ENCODE data around the gene EXOSC5.
A peak's percentile ranks its signal among the peaks of the same experiment; 100 is the strongest.
"Not testable (repeated sequence)": the region's sequence is repeated elsewhere in the genome, so short reads cannot be mapped to it uniquely, and the experiment has no call there.

The EXOSC5 gene

GRCh38 chr19:41366089-41366488 lies 31.1 kb downstream of the EXOSC5 start:
- no peak for DNase-seq (ENCODE audit: low read depth in 2 of 2)

DNA sequence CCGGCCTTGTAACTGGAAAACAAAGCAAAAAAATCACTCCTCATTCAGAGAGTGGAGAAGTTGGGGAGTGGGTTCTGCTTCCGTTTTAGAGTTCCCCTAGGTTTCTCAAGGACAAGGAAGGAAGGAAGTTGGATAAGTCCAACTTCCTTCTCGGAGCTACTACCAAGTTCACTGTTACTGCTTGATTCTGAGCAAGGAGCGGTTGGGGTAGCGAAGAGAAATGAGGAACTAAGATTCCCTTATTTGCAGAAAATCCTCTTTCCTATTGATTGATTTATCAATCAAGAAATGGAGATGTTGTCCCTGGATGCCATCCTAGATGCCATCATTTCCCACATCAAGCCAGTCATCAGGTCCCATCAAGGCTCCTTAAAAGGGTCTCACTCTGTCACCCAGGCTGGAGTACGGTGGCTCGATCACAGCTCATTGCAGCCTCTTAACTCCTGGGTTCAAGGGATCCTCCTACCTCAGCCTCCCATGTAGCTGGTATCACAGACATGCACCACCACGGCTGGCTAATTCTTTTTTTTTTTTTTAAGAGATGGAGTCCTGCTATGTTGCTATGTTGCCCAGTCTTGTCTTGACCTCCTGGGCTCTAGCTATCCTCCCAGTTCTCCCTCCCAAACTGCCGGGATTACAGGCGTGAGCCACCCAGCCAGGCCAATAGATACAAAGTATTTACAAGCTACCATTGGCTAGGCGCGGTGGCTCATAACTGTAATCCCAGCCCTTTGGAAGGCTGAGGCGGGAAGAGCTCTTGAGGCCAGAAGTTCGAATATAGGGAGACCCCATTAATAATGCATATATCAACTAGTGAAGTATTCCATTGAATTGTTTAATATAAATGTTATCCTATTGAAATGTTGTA lies 32.4 kb downstream of the EXOSC5 start:
- no peak for DNase-seq (ENCODE audit: low read depth in 2 of 2)

DNA sequence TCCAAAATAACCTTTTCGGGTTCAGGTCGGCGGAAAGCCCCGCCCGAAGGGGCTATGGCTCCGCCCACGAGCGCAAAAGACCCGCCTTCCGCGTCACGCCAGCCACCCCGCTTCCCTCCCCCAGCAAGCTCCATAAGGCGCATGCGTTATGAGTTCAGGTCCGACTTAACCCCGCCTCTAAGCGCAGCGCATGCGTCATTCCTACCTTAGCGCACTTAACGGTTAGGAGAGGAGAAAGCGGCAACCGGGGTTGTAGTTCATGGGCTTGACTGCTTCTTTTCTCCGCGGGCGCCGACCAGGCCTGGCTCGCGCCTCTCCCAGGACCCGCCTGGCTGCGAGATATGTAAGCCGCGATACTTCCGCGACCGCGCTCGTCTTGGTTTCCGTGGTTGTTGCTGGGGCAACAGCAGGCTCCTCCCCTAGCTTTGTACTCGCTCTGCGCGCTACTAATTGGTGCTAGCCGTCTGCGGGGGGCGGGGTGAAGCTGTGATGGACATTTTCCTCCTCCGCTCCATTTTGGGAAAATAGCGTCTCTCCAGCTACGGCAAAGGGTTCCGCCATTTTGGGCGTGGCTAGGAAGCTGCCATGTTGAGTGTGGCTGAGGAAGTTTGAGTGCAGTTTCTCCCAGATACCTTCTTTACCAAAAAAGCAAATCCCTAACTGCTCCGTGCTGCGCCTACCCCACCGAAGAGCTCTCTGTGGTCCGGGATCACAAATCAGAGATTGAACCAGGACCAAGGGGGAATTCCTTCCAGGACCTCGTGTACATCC lies 33.2 kb downstream of the EXOSC5 start, which contains the start of gene B9D2:
TSS of gene B9D2 (minus strand) at position 397 of the 771 bp plus-strand sequence. CDS start 630 bp downstream, outside the sequence.
- DNase-seq (ENCODE audit: low read depth in 2 of 2) = peak; percentile 92 to 97

DNA sequence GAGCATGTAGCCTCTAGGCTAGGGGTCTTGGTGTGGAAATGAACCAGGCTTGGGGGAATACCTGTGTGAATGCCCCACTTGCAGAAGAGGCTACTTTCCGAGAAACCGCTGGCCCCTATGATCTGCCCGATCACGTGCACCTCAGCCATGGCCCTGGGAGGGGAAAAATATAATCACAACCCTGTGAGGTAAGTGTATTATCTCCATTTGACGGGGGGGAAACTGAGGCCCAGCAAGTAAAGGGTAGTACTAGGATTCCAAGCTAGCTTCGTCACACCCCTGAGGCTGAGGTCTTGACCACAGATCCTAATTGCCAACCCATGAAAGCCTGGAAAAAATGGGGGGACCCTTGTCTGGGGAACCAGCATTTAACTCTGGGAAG lies 33.8 kb downstream of the EXOSC5 start:
- DNase-seq (ENCODE audit: low read depth in 2 of 2) = no peak

DNA sequence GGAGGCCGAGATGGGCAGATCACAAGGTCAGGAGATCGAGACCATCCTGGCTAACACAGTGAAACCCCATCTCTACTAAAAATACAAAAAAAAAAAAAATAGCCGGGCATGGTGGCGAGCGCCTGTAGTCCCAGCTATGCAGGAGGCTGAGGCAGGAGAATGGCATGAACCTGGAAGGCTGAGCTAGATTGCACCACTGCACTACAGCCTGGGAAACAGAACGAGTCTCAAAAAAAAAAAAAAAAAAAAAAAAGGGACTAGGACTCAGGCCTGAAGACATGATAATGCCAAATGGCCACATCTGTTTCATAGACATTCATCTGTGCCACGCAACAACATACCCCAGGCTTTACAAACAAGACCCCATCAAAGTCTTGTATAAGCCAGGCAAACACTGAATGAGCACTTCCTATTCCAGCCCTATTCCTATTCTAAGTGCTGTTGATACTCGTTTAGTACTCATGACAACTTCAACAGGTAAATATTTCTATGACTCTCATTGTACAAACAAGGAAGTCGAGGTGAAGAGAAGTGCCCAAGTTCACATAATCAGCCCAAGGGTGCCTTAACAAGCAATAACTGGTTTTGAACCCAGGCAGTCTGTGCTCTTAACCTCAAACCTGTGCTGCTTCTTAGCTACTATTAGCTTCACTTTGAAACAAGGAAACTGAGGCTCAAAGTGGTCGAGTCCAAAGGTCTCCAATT lies 34.9 kb downstream of the EXOSC5 start:
- no peak for DNase-seq (ENCODE audit: low read depth in 2 of 2)

DNA sequence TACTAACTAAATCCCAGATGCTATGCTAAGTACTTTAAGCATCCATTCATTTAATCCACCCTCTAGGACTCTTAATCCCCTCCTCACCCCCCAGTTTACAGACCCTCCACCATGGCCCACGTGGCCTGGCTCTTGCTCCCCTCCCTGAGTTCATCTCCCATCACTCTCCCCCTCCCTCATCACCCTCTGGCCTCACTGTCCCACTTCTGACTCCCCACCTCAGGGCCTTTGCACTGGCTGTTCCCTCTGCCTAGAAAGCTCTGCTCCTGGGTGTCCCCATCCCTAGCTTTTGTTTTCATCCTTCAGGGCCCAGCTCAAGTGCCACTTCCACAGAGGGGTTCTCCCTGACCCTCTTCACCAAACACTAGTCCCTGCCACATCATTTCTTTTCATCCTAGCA lies 37.4 kb downstream of the EXOSC5 start:
- no peak for DNase-seq (ENCODE audit: low read depth in 2 of 2)

DNA sequence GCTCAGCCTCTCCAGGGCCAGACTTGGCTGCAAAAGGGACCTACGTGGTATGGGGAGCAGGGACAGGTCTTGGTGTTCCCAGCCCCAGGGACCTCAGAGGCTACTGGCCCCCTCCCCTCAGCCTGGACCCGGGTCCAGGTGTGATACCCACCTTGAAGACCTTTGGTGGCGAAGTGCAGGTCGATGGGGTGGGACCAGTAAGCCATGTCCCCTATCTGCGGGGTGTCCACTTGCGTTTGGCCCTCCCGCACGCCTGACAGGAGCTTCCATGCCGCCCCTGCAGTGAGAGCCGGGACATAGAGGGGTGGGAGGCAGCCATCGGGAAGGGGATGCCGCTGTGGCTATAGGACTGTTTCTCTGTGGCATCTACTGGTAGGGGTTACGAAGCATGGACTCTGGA lies 39.4 kb downstream of the EXOSC5 start:
- DNase-seq (ENCODE audit: low read depth in 2 of 2) = no peak

DNA sequence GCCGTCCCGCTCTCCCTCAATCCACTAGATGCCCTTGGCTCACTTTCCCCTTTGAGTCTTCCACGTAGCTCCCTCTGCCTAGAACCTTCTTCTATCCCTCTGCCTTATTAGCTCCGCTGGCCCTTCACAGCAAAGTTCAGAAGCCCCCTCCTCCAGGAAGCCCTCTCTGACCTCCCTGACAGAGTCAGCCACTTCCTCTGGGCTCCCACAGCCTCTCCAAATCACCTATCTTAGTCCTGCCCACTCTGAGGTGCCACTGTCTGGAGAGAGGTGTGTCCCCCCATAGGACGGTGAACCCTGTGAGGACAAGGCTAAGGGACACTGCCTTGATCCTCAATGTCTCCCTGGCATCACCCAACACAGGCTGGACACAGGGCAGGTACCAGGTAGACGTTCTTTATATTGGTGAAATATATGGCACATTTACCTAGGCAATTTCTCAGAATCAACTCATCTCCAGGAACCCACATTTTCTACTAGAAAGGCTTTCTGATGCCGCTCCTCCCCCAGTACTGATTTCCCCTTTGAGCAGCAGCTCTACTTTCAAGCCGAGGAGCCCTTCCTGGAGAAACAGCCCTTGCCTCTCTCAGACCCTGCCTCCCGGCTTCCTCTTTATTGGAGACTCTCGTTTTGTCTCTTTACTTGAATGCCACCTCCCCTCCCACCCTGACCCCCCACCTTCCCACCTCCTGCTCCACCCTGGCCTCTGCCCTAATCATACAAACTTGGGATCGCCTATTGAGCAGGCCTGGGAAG lies 40.0 kb downstream of the EXOSC5 start:
- DNase-seq (ENCODE audit: low read depth in 2 of 2) = no peak

DNA sequence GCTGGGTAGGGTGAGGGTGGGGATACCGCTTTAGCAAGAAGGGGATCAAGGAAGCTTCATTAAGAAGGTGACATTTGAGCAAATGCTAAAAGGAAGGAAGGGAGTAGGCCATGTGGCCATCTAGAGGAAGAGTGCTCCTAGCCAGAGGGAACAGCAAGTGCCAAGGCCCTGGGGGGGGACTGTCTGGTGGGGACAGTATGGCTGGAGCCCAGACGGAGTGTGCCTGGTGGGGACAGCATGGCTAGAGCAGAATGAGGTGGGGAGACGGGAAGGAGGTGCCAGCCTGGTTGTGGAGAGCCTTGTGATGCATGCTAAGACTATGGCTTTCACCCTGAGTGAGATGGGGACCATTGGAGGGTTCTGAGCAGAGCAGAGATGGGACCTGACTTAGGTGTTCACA lies 41.4 kb downstream of the EXOSC5 start:
- DNase-seq (ENCODE audit: low read depth in 2 of 2) = no peak

GRCh38 chr19:41355035-41355434 lies 42.1 kb downstream of the EXOSC5 start:
- DNase-seq (ENCODE audit: low read depth in 2 of 2) = no peak

DNA sequence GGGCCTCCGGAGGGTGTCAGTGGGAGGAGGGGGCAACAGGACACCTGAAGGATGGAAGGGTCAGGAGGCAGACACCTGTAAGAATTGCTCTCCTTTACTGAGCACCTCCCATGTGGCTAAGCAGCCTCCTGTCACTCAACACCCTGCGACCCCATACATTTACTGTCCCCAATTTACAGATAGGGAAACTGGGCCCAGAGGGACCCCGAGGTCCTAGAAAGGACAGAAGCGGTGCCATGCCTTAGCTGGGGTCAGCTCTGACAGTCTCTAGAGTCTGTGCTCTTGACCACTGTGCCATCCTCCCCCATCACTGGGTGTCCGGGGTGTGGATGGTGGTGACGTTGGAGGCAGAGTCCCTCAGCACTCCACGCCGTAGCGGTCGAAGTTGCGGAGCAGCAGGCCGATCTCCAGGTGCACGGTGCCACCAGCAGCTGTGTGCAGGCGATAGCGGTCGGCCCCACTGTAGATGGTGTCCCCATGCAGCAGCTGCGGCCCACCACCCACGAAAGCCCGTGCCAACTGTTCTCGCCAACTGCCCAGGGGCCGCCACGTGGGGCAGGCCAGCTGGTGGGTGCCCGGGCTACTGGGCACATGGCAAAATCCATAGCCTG lies 42.7 kb downstream of the EXOSC5 start:
- DNase-seq (ENCODE audit: low read depth in 2 of 2) = no peak

GRCh38 chr19:41353466-41354342 lies 43.5 kb downstream of the EXOSC5 start, which contains the start of gene TGFB1:
TGFB1 (minus strand) TSS chr19:41353922; CDS start chr19:41353044, 878 bp downstream.
- DNase-seq (ENCODE audit: low read depth in 2 of 2) = peak; percentile 90

DNA sequence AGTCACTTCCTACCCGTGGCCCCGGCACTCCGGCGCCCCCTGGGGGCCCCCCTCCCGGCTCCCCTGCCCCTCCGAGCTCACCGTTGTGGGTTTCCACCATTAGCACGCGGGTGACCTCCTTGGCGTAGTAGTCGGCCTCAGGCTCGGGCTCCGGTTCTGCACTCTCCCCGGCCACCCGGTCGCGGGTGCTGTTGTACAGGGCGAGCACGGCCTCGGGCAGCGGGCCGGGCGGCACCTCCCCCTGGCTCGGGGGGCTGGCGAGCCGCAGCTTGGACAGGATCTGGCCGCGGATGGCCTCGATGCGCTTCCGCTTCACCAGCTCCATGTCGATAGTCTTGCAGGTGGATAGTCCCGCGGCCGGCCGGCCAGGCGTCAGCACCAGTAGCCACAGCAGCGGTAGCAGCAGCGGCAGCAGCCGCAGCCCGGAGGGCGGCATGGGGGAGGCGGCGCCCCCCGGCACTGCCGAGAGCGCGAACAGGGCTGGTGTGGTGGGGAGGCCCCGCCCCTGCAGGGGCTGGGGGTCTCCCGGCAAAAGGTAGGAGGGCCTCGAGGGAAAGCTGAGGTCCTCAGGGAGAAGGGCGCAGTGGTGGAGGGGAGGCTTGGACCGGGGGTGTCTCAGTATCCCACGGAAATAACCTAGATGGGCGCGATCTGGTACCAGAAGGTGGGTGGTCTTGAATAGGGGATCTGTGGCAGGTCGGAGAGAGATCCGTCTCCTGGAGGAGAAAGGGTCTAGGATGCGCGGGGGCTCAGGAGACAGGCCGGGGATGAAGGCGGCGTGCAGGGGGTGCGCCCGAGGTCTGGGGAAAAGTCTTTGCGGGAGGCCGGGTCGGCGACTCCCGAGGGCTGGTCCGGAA lies 44.3 kb downstream of the EXOSC5 start:
- DNase-seq (ENCODE audit: low read depth in 2 of 2) = peak; percentile 61 to 65

DNA sequence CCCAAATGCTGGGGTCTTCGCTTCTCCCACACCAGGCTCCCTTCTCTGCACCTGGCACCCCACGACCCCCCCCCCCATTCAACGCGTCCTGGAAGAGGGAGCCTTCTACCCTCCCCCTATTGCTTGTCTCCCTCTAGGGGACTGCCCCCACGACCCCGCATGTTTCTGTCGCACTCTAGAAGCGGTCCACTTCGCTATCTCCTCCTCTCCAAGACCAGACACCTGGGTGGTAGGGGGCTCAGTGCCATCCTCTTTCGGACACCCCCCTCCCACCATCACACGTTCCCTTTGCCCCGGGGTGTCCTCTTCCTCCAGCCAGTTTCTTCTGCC lies 44.9 kb downstream of the EXOSC5 start:
- DNase-seq (ENCODE audit: low read depth in 2 of 2) = no peak

- DNase-seq (ENCODE audit: low read depth in 2 of 2) = peak; percentile 66 to 74
Measured at GRCh38 chr19:41351339-41352245, 45.6 kb downstream of the EXOSC5 start.

GRCh38 chr19:41350735-41351338 lies 46.3 kb downstream of the EXOSC5 start:
- no peak for DNase-seq (ENCODE audit: low read depth in 2 of 2)

GRCh38 chr19:41346916-41347315 lies 50.2 kb downstream of the EXOSC5 start:
- not testable (repeated sequence) for DNase-seq (ENCODE audit: low read depth in 2 of 2)

DNA sequence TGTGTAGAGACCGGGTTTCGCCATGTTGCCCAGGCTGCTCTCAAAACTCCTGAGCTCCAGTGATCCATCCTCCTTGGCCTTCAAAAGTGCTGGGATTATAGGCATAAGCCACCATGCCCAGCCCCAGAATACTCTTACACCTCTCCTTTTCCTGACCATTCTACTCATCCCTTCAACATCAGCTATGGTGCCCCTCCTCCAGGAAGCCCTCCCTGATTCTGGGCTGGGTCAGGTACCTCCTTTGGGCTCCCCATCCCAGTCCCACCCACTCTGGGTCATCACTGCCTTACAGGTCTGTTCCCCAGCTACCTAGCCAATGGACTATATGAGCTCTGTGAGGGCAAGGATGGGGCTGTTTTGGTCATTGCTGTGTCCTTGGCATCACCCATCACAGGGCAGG lies 53.0 kb downstream of the EXOSC5 start:
- no peak for DNase-seq (ENCODE audit: low read depth in 2 of 2)

Measured in stimulated activated CD8-positive, alpha-beta memory T cell treated with anti-CD3 and anti-CD28 coated beads, Interleukin-7, amount 100 ng/mL, for 1 hour (primary cell).